Inflammatory macrophage treated with lipopolysaccharide for 4 hours (primary cell): ENCODE data around the gene PSMD8.
"Not testable (repeated sequence)": the region's sequence is repeated elsewhere in the genome, so short reads cannot be mapped to it uniquely, and the experiment has no call there.

Experiments used
- DNase-seq: peaks from one replicate; pipeline ENCODE4 v3.0.0-alpha.2; 2020

The PSMD8 gene

DNA sequence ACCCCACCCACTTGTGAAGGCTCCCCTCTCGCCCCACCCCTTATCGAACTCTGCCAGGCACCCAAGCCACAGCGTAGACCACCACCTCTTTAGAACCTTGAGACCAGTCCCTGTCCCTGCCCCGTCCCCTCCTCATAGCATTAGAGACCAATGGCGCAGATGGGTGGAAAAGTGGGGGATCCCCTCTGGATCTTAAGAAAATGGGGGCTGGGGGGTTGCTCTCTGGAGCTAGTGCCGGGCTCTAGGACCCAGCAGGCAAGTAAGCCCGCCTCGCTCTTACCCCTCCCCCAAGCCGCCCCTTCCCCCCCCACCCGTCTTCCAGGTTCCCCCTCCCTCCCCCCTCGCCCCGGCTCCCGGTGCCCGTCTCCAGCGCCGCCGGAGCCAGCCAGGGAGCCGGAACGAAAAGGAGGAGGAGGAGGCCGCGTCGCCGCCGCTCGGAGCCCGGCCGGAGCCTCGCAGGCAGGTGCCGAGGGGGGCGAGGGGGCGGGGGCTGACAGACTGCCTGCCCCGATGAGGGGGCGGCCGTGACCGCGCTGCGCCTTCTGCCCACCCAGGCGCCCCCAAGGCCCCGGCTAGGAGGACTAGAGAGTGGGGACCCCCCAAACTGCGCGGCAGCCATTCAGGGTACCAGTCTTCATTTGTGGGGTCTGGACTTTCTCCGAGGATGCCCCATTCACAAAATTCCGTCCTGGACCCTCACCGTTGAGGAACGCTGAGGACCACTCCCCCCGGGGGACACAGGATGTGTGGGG, 14.2 kb downstream of the PSMD8 start, which contains the start of gene SPRED3:
Gene SPRED3, plus strand, starts transcription at position 349 of the 752 bp plus-strand sequence. CDS start 1,606 bp downstream, outside the sequence.
- DNase-seq: no peak

DNA sequence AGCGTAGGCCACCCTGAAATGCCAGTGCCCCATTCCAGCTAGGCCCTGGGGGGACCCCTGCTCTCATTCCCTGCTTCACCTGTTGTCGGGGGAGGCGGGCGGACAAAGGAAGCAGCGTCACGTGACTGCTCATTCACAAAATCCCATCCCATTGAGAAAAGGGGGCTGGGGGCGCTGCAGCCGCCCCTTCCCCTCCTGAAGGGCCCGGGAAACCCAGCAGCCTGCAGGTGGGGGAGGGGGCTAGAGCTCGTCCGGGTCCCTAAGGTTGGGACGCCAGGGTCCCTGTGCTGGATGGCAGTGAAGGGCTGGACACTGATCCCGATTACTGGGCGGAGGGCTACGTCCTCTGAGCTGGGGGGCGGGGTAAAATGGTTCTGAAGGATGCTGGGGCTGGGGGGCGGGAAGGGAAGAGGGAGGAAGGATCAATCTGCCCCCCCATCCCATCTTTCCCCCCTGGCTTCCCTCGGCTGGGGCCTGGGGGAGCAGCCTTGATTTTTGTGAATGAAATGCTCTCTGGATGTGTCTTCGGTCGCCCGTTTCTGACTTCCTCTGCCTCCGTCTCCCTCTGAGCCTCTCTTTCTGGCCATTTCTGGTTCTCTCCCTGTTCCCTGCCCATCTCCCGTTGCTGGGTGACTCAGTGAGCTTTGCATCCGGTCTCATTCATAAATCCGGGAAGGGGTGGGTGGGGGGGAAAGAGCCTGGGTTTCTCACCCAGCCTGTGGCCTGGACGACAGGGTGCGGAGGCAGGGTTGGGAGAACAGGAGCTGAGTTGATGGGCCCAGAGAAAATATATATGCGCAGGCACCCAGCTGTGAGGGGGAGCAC, 14.9 kb downstream of the PSMD8 start:
- DNase-seq: peak; percentile 29

DNA sequence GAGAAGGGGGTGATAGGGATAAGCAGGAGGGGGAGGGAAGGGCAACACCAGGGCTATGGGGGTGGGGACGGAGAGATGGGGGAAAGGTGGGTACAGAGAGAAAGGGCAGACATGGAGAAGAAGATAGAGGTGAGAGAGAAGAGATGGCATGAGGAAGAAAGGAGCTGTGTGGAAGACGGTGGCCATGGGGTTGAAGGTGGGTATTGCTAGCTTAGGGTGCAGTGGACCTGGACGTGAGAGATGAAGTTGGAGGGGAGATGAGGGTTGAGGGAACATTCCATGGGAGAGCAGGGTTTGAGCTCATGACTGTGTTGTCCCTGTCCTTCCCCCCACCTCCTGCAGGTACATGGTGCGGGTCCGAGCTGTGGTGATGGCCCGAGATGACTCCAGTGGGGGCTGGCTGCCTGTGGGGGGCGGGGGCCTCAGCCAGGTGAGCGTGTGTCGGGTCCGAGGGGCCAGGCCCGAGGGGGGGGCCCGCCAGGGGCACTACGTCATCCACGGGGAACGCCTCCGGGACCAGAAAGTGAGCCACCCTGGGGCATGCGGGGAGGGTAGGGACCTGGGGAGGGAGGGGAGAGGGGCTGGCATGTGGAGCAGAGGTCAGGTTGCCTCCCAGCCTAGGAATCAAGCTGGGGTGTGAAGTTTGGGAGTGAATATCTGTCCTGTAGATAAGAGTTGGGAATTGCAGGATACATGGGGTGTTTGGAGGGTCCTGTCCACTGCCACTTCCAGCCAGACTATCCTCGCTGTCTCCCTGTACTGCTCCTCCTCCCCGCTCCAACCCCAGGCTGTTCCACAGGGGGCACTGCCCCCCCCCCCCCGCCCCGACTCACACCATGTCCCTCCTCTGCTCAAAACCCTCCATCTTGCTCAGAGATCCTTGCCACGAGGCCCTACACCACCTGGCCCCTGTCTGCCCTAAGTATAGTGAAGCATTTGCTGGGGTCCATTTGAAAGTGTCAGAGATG, 15.9 kb downstream of the PSMD8 start:
- no peak for DNase-seq

DNA sequence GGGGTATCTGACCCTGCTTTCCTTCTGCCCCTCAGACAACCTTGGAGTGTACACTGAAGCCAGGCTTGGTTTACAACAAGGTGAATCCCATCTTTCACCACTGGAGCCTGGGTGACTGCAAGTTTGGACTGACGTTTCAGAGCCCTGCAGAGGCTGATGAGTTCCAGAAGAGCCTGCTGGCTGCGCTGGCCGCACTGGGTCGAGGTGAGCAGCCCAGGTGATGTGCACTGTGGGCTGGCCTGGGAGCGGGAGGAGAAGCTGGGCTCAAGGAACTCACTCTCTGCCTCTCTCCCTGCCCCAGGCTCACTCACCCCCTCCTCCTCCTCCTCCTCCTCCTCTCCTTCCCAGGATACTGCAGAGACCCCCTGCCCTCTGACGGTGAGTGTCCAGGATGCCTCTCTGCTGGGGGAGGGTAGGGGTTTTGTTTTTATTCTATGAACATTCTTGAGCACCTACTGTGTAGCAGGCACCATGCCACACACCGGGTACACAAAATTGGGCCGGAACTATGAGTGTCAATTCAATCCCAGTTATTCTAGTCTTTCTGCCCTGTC, 17.6 kb downstream of the PSMD8 start:
- no peak for DNase-seq

DNA sequence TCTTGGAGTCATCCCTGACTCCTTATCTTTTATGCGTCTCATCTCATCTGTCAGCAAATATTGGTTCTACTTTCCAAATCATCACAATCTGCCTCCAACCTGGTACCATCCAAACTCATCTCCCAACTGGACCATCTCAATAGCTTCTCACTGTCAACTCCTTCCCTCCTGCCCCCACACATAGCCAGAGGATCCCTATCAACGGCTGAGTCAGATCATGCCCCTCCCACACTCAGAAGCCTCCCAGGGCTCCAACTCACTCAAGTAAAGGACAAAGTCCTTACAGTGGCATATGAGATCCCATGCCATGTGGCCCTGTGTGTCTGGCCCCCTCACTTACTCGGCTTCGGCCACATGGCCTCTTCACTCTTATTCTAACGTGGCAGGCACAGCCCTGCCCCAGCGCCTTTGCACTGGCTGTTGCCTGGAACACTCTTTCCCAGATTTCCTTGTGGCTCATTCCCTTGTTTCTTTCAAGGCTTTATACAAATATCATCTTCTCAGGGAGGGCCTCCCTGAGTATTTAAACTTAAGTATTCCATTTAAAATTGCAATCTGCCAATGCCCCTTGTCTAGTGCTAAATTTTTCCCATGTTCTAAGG, 18.4 kb downstream of the PSMD8 start:
- DNase-seq: peak; percentile 40

DNA sequence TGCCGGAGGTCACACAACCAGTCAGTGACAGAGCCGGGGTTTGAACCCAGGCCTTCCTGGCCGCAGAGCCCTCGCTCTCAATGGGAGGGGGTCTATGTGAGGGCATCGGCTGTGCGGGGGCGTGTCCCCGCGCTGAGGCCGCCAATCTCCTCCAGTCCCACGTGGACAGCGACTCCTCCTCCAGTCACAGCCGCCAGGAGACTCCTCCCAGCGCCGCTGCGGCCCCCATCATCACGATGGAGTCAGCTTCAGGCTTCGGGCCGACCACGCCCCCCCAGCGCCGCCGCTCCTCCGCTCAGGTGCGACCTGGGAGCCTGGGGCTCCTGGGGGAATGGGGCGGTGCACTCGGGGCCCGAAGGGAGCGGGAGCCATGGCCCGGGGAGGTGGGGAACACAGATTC, 20.1 kb downstream of the PSMD8 start:
- peak; percentile 19 for DNase-seq

DNA sequence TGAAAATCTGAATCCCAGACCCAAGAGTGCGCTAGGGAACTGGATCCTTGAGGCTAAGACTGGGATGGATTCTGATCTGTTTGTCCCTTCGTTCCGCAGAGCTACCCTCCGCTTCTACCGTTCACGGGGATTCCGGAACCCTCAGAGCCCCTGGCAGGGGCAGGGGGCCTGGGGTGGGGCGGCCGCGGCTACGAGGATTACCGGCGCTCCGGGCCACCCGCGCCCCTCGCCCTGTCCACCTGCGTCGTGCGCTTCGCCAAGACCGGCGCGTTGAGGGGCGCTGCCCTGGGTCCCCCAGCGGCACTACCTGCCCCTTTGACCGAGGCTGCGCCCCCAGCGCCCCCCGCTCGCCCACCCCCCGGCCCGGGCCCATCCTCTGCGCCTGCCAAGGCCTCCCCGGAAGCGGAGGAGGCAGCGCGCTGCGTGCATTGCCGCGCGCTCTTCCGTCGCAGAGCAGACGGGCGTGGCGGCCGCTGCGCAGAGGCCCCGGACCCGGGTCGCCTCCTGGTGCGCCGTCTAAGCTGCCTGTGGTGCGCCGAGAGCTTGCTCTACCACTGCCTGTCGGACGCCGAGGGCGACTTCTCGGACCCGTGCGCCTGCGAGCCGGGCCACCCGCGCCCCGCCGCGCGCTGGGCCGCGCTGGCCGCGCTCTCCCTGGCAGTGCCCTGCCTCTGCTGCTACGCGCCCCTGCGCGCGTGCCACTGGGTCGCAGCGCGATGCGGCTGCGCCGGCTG, 21.2 kb downstream of the PSMD8 start:
- no peak for DNase-seq

DNA sequence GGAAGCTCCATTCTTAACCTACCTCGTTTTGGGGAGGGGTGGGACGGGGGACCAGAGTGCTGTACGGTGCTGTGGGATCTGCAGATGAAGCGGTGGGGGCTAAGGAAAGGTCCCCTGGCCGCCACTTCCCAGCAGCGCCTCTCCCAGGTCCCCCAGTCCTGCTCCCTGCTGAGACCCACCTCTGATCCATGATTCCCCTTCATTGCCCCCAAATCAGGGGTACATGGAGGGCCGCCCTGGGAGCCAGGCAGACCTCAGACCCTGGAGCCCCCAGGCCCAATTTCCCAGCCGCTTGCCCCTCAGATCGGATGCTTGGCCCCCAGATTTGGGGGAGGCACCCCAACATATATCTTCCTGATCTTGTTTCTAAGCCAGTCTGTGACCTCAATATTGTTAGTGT, 24.7 kb downstream of the PSMD8 start:
- no peak for DNase-seq

DNA sequence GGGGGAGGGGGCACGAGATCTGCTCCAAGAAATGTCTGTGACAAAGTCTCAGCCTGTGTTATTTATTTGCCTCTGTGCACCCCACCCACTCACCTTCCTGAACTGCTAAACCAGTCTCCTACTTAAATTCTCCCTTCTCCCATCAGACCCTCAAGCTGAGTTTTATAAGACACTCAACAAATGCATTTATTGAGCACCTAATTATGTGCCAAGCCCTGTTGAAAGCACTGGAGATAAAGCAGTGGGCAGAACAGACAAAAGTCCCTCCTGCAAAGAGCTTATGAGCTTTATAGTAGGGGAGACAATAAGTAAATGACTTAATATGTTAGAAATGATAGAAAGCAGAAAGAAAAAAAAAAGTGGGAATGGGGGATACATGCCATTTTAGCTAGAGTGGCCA, 25.2 kb downstream of the PSMD8 start:
- DNase-seq: no peak

DNA sequence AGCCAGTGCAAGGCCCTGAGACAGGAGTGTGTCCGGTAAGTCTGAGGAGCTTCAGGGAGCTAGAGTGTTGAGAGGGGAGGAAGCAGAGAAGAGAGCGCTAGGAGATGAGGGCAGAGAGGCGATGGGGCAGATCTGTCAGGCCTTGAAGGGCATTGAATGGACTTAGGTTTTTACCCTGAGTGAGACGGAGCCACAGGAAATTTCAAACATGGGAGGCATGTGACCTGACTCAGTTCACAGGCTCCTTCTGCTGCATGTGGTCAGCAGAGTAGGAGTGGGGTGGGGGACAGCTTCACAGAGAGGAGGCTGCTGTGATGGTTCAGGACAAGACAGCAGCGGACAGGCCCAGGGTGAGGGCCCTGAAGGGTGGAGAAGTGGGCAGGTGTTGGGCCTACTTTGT, 26.0 kb downstream of the PSMD8 start:
- DNase-seq: no peak

DNA sequence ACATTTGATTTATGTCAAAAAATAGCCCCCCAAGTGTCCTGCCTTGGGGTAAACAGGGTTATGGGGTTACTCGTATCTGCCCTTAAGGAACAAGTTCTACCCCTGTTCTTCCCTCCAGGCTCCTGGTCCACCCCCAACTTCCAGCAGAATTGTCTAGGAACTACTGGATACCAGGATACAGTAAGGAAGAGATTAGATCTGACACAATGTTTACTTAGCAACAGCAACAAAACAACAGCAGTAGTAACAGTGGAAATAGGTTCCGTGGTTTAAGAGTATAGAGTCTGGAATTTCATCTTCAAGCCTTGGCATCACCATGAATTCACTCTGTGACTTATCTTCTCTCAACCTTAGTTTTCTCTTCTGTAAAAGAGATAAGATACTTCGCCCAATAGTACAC, 26.8 kb downstream of the PSMD8 start:
- no peak for DNase-seq

DNA sequence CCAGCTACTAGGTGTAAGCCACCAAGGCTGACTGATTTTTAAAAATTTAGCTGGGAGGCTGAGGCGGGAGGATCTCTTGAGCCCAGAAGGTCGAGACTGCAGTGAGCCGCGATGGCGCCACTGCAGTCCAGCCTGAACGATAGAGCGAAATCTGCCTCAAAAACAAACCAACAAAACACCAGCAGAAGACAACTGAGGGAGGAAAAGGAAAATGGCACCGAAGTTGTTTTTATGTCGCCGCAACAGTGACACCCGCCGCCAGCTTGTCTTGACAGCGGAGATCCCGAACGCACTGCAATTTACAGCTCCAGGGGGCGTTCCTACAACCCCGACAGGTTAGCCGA, 28.2 kb downstream of the PSMD8 start:
- DNase-seq: no peak

DNA sequence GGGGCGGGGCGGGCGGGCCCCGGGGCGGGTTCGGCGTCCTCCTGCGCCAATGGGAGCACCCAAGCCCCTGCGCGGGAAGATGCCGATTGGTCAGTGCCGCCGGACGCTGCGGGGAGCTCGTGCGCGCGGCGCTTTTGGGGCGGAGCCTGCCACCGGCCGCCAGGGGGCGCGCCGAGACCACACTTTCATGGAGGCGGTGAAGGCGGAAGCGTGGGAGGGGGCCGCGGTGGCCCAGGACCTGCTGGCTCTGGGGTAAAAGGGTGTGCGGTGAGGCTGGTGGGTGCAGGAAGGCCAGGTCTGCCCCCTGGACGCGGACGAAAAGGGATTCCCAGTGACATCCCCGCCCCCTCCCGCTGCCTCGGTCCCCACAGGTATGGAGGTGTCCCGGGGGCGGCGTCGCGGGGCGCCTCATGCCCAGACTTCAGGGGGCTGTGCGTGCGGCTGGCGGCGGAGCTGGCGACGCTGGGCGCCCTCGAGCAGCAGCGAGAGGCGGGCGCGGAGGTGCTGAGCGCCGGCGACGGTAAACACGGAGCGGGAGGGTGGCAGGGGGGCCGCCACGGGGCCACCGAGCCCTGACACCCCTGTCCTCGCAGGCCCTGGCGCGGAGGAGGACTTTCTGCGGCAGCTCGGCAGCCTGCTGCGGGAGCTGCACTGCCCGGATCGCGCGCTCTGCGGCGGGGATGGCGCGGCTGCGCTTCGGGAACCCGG, 28.8 kb downstream of the PSMD8 start, which contains the start of gene FAM98C:
Gene FAM98C, plus strand, starts transcription at position 127 of the 708 bp plus-strand sequence. Its CDS starts 61 bp downstream, at position 188.
- peak; percentile 98 for DNase-seq

DNA sequence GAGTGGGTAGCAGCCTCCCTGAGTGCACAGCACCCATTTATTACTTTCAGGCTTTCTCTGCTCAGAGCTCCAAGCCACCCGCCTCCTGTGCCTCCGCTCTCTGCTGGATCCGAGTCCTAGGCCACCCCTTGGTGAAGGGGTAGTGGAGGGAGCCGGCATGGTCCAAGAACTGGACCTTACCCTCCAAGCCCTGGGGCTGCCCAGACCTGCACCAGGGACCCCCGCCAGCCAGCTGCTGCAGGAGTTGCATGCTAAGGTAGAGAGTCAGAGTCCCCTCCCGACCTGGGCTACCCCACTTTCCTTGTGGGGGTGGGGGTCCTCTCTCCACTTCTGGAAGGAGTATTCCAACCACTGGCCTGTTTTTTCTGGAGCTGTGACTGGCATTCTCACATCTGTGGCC, 30.5 kb downstream of the PSMD8 start:
- no peak for DNase-seq

DNA sequence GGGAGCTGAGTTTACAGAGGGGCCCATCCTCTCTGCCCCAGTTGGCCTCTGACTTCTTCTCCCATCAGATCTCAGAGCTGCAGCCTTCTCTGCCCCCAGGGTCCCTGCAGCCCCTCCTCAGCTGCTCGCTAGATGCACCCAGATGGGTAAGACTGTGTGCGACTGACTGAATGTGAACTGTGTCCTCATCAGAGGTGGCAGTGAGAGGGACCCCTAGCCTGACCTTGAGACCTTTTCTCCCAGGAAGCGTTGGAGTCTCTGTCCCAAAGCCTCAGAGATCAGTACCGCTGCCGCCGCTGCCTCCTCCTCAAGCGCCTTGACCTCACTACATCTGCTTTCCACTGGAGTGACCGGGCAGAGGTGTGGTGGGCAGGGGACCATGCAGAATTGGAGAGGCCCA, 30.9 kb downstream of the PSMD8 start:
- no peak for DNase-seq

DNA sequence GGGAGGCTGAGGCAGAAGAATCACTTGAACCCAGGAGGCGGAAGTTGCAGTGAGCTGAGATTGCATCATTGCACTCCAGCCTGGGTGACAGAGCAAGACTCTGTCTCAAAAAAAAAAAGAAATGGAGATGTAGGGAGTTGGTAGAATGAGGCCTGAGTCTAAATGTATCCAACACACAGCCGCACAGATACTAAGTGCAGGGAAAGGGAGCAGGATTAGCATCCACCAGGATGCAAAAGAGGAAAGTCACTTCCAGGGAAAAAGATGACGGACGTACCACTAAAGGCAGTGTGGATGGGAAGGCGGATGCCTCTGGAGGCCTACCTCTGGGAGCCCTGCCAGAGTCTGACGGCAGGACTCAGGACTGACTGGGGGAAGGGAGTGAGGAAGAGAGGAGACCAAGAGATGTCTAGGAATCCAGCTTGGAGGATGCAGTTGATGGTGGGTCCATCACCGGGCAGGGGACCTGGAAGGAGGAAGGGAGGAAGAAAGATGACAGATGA, 35.3 kb downstream of the PSMD8 start:
- DNase-seq: no peak

DNA sequence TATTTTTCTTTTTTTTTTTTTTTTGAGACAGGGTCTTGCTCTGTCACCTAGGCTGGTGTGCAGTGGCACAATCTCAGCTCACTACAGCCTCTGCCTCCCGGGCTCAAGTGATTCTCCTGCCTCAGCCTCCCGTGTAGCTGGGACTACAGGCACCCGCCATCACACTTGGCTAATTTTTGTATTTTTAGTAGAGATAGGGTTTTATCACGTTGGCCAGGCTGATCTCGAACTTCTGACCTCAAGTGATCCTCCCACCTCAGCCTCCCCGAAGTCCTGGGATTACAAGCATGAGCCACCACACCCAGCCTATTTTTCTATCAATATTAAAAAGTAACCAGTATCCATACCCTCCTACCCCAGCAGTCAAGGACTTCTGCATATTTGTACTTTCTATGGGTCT, 36.0 kb downstream of the PSMD8 start:
- not testable (repeated sequence) for DNase-seq

DNA sequence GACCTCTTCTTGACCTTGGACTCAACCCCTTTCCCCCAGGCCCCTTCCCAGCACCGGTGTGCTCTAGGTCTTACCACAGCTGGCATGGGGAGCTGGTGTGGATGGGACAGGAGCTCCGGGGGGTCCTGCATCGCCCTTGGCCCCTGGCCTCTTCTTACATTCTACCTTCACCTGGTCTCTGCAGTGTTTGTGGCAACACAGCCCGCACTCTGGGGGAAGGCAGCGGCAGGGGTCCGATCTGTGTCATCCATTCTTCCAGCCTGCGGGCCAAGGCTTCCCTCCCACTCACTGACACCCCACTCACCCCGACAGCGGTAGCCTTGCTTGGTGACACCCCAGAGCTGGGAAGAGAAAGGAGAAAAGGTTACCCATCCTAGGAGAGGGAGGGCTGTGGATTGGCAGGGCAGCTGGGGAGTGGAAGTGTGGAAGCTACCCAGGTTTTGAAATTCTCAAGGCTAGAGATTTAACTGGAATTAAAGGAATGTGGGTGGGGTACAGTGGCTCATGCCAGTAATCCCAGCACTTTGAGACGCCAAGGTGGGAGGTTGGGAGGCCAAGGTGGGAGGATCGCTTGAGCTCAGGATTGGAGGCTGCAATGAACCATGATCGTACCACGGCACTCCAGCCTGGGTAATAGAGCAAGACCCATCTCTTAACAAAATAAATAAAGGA, 36.8 kb downstream of the PSMD8 start:
- no peak for DNase-seq

DNA sequence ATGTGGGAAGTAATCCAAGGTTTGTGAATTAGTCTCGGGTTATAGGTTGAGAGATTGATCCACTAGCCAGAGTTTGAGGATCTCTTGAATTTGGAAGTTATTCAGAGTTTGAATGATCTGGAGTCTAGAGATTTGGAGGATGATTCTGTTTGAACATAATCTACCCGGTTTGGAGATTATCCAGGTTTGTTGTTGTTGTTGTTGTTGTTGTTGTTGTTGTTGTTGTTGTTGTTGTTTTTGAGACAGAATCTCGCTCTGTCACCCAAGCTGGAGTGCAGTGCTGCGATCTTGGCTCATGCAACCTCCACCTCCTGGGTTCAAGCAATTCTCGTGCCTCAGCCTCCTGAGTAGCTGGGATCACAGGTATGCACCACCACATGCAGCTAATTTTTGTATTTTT, 37.5 kb downstream of the PSMD8 start:
- DNase-seq: not testable (repeated sequence)

DNA sequence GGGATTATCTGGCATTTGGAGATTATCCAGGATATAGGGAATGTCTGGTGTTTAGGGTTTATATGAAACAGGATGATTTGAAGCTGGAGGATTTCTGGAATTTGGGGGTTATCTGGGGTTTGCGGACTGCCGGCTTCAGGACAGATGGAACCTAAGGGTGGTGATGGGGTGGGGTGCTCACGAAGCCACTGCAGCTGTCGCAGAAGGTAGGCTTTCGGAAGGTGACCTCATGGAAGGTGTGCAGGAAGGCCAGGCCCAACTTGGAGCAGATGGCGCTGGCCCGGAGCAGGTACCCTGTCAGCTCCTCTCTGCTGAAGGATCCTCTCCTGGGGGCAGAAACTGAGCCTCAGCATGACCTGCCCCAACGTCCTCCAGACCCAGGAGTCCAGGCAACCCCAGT, 38.1 kb downstream of the PSMD8 start:
- DNase-seq: no peak
